Gastrocnemius medialis (tissue), 4 donors: ENCODE data around the gene FANCC. TPM values are rescaled to one million over a fixed set of nuclear protein-coding genes. Genes with fewer than 3 reads are reported as not detected.

Experiments used
- ATAC-seq, 2 donors: fragments of 150-250 bp; one replicate each; pipeline ENCODE4 v1.9.1; 2016
- DNase-seq, 2 donors: peaks; one replicate each; pipeline ENCODE4 v3.0.0-alpha.2; 2019
- H3K27ac ChIP-seq, 4 donors: fragments of 200-600 bp; sonication (generic); 1 replicate in 1 of 4; 2 replicates in 3 of 4; pipeline ENCODE4 v1.5.1; 2016 to 2018; ENCODE audit warnings: mild to moderate bottlenecking in 2 of 4, moderate library complexity in 1 of 4
- H3K27me3 ChIP-seq, 3 donors: fragments of 200-600 bp; sonication (generic) in 2 of 3; 1 replicate in 1 of 3; 2 replicates in 2 of 3; pipeline versions ENCODE4 v1.5.1 to v1.6.0; 2016 to 2019; ENCODE audit warnings: mild to moderate bottlenecking in 1 of 3, moderate library complexity in 1 of 3
- H3K36me3 ChIP-seq, 2 donors: fragments of 200-600 bp; sonication (generic) in 1 of 2; one replicate each; pipeline ENCODE4 v1.5.1; 2017 to 2018
- H3K4me1 ChIP-seq, 2 donors: fragments of 200-600 bp; sonication (generic) in 1 of 2; one replicate each; pipeline ENCODE4 v1.5.1; 2016 to 2017; ENCODE audit warnings: mild to moderate bottlenecking in 2 of 2
- H3K4me3 ChIP-seq, 4 donors: fragments of 200-600 bp; sonication (generic) in 3 of 4; 1 replicate in 1 of 4; 2 replicates in 3 of 4; pipeline ENCODE4 v1.5.1; 2016 to 2019; ENCODE audit warnings: mild to moderate bottlenecking in 2 of 4
- H3K9me3 ChIP-seq, 3 donors: fragments of 200-600 bp; sonication (generic) in 2 of 3; 1 replicate in 1 of 3; 2 replicates in 2 of 3; pipeline ENCODE4 v1.5.1; 2016 to 2019
- CTCF ChIP-seq, 5 experiments: fragments of 450-650 bp in 3 of 5; fragments of 200-600 bp in 2 of 5; sonication (generic) in 2 of 5; IDR thresholded peaks in 4 of 5; conservative IDR thresholded peaks in 1 of 5; 1 replicate in 4 of 5; 2 replicates in 1 of 5; pipeline ENCODE4 v1.5.1; 2016 to 2019; ENCODE audit warnings: antibody characterized with exemption in 5 of 5, mild to moderate bottlenecking in 3 of 5, moderate library complexity in 3 of 5
- POLR2A ChIP-seq, 2 donors: fragments of 450-650 bp; IDR thresholded peaks; one replicate each; pipeline ENCODE4 v1.6.1; 2017; ENCODE audit warnings: antibody characterized with exemption in 2 of 2, mild to moderate bottlenecking in 2 of 2, moderate library complexity in 2 of 2
- in situ Hi-C, 4 donors: fragments of 200-750 bp; cut with MboI; loops; one replicate each; pipeline versions ENCODE4 v1.15.0 to v1.8.0; 2017; ENCODE audit warnings: low sequenced_read_pairs in 4 of 4
- intact Hi-C: fragments of 100-400 bp; cut with DNase I; formaldehyde crosslinking; loops from one replicate; pipeline ENCODE4 v1.15.1; 2023; ENCODE audit warnings: low total_unique reads
- total RNA-seq, 4 donors: library from RNA; depleted of rRNA; stranded (reverse); fragments of >200 nt; gene quantifications; one replicate each; pipeline versions ENCODE4 v1.1.0 to v1.2.3, GENCODE V29; 2016

The FANCC gene
- total RNA-seq, 4 donors from 2014 or later = 1.2 to 4.8 (median 2.5) TPM

- ATAC-seq (no peak), DNase-seq (no peak)
- Histone ChIP-seq H3K4me3 (no peak overlapping the region), H3K27ac (no peak overlapping the region), H3K36me3 (no peaks in the 10 kb centered on the region), H3K9me3 (no peaks in the 10 kb centered on the region), H3K4me1 (peaks cover 0 to 7% of the 10 kb centered on the region in 2 donors), H3K27me3 (no peaks in the 10 kb centered on the region)
- in situ Hi-C loops (loop anchor here in 1 of 4 donors (10.0 kb wide), 1 partner anchor 364 kb away; no protein-coding TSS in a partner anchor), intact Hi-C loops (no loop called here)
- TF ChIP-seq POLR2A (IDR thresholded peaks at IDR 0.05) (no peak), CTCF (IDR thresholded peaks at IDR 0.05 in 4 of 5, conservative IDR thresholded peaks at IDR 0.05 in 1 of 5) (no peak)
Measured at GRCh38 chr9:95139126-95139525, 178.4 kb downstream of the FANCC start.

- H3K36me3 ChIP-seq = no peaks in the 10 kb centered on the region
- peaks cover 0 to 7% of the 10 kb centered on the region in 2 donors for H3K4me1 ChIP-seq
- no peaks in the 10 kb centered on the region for H3K9me3 ChIP-seq
- intact Hi-C loops = no loop called here
- no peak overlapping the region for H3K4me3 ChIP-seq
- in situ Hi-C loops = loop anchor here in 1 of 4 donors (10.0 kb wide), 1 partner anchor 364 kb away; no protein-coding TSS in a partner anchor
- peak overlapping the region in 3 of 4 donors; percentile 27 to 48 (median 44) for H3K27ac ChIP-seq
- DNase-seq (peak; percentile 38 to 76), ATAC-seq (peak; percentile 66 to 87)
- TF ChIP-seq CTCF (IDR thresholded peaks at IDR 0.05 in 4 of 5, conservative IDR thresholded peaks at IDR 0.05 in 1 of 5) (peak in 2 of 5 experiments; percentile 20 to 30), POLR2A (IDR thresholded peaks at IDR 0.05) (no peak)
- H3K27me3 ChIP-seq = no peaks in the 10 kb centered on the region
Measured at GRCh38 chr9:95138474-95138873, 179.0 kb downstream of the FANCC start.

GRCh38 chr9:95137587-95138145, 179.8 kb downstream of the FANCC start:
- in situ Hi-C loops = loop anchor here in 1 of 4 donors (10.0 kb wide), 1 partner anchor 363 kb away; no protein-coding TSS in a partner anchor
- peak overlapping the region in 2 of 4 donors; percentile 44 to 48 for H3K27ac ChIP-seq
- no peak for ATAC-seq

GRCh38 chr9:95135756-95136155, 181.8 kb downstream of the FANCC start:
- no peak overlapping the region for H3K4me3 ChIP-seq
- H3K27ac ChIP-seq = no peak overlapping the region
- peaks cover 7 to 19% of the 10 kb centered on the region in 2 donors for H3K4me1 ChIP-seq
- no peaks in the 10 kb centered on the region for H3K9me3 ChIP-seq
- DNase-seq (no peak), ATAC-seq (no peak)
- no peak for TF ChIP-seq CTCF (IDR thresholded peaks at IDR 0.05 in 4 of 5, conservative IDR thresholded peaks at IDR 0.05 in 1 of 5)
- no peak for TF ChIP-seq POLR2A (IDR thresholded peaks at IDR 0.05)
- intact Hi-C loops = no loop called here
- H3K27me3 ChIP-seq = no peaks in the 10 kb centered on the region
- in situ Hi-C loops = loop anchor here in 1 of 4 donors (10.0 kb wide), 1 partner anchor 361 kb away; no protein-coding TSS in a partner anchor
- H3K36me3 ChIP-seq = no peaks in the 10 kb centered on the region

More at GRCh38 chr9:95137587-95138145, 179.8 kb downstream of the FANCC start:
- intact Hi-C loops = no loop called here
- Histone ChIP-seq H3K36me3 (no peaks in the 10 kb centered on the region), H3K4me1 (peaks cover 3 to 7% of the 10 kb centered on the region in 2 donors), H3K4me3 (no peak overlapping the region), H3K27me3 (no peaks in the 10 kb centered on the region), H3K9me3 (no peaks in the 10 kb centered on the region)
- no peak for TF ChIP-seq POLR2A (IDR thresholded peaks at IDR 0.05)
- TF ChIP-seq CTCF (IDR thresholded peaks at IDR 0.05 in 4 of 5, conservative IDR thresholded peaks at IDR 0.05 in 1 of 5) = no peak
- no peak for DNase-seq
